CD4-positive, alpha-beta T cell treated with Interleukin-15 for 1 hour (primary cell): ENCODE results near the gene AMDHD2.
A peak's percentile ranks its signal among the peaks of the same experiment; 100 is the strongest.
"Not testable (repeated sequence)": the region's sequence is repeated elsewhere in the genome, so short reads cannot be mapped to it uniquely, and the experiment has no call there.

Experiments
- DNase-seq: peaks from one replicate; pipeline ENCODE4 v3.0.0-alpha.2; 2020

The AMDHD2 gene

DNA sequence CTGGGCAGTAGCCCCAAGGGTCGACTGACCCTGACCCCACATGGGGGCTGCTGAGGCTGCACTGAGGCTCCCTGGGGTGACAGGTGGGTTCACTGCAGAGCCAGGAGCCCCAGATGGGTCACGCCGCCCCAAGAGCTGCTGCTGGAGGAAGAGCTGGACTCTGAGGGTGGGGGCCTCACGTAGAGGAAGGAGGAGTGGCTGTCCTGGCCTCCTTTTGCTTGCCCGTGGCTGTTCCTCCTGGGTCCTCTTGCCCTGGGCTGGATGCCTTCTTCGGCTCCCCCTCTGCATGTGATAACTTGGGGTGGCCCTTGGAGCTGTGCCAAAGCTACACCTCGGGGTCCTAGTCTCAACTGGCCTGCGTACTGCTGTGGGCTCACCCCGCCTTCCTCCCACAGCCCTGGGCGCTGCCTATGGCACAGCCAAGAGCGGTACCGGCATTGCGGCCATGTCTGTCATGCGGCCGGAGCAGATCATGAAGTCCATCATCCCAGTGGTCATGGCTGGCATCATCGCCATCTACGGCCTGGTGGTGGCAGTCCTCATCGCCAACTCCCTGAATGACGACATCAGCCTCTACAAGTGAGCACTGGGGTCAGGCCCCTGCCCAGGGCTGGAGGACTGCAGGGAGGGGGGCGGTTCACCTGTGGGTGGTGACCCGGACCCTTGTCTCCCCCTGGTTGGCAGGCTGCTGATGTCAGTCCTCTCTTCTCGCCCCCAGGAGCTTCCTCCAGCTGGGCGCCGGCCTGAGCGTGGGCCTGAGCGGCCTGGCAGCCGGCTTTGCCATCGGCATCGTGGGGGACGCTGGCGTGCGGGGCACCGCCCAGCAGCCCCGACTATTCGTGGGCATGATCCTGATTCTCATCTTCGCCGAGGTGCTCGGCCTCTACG is 1.1 kb upstream of the AMDHD2 start:
- DNase-seq, result no peak

DNA sequence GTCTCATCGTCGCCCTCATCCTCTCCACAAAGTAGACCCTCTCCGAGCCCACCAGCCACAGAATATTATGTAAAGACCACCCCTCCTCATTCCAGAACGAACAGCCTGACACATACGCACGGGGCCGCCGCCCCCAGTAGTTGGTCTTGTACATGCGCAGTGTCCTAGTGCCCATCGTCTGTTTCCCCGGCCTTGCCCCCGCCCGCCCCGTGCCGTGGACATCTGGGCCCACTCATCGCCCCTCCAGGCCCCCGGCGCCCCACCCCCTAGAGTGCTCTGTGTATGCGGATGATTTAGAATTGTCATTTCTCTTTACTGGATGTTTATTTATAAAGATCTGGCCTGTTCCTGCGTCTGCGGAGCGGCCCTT is 475 bp upstream of the AMDHD2 start:
- no peak for DNase-seq

DNA sequence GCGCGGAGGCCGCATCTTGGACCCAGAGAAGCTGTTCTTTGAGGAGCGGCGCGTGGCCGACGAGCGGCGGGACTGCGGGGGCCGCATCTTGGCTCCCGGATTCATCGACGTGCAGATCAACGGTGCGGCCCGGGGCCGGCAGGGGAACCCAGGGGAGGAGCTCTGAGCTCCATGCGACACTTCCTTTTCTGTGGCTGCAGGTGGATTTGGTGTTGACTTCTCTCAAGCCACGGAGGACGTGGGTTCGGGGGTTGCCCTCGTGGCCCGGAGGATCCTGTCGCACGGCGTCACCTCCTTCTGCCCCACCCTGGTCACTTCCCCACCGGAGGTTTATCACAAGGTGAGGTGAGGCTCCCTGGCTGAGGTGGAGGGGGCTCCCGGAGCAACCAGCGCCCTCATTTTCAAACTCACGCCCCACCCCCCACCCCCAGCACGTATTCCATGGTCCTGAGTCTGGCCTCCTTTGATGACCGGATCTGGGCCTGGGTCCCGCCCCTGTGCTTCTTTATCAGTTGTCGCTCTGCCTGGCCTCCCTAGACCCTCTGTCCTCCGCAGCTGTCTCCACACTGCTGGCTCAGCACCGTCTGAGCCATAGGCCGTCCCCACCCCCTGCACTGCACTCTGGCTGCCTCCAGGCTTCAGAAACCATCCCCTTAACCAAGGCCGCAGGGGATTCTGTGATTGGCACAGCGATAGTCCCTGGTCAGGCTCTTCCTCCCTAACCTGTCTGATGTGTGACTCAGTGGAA is 787 bp downstream of the AMDHD2 start:
- peak; percentile 87 for DNase-seq

DNA sequence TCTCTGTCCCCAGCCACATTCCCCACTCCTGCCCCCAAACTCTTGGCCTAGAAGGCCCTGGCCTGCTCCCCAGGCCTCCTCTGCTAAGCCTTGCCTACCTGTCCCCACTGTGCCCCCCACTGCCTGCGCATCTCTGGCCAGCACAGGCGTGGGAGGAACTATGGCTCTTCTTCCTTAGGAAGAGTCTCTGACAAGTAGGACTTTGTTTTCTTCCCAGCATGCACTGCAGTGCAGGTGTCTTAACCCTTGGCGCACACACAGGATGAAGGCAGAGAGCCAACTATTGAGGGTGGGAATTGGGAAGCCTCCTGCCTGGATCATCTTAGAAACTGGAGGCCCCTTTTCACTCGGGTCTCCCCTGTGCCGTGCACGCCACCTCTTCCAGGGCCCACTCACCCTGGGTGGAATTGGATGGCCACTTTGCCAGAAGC is 3.6 kb downstream of the AMDHD2 start:
- peak; percentile 14 for DNase-seq

DNA sequence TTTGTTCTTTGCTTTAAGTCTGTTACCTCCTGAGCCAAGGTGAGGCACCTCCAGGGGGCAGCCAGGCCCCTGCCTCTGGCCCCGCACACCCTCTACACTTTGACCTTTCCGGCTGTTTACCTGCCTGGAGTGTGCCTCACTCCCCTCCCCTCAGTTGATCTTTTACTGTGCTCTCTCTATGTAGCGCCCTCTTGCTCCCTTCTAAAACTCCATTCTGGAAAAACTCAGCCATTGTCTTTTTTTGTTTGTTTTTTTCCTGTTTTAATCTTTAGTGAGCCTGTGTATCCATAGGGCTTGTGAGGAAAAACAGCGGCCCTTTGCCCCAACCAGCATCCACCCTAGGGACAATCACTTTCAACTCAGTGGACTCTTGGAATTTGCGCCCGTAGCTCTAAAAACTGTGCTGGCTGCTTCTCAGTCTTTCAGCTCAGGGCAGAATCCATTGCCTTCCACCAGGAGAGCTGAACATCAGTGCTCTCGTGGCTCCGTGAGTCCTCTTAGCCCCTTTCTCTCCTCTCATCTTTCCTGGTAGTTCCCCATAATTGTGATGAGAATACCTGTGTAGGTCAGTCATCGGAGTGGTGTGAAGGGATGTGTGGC is 4.3 kb downstream of the AMDHD2 start:
- DNase-seq, result peak; percentile 6

DNA sequence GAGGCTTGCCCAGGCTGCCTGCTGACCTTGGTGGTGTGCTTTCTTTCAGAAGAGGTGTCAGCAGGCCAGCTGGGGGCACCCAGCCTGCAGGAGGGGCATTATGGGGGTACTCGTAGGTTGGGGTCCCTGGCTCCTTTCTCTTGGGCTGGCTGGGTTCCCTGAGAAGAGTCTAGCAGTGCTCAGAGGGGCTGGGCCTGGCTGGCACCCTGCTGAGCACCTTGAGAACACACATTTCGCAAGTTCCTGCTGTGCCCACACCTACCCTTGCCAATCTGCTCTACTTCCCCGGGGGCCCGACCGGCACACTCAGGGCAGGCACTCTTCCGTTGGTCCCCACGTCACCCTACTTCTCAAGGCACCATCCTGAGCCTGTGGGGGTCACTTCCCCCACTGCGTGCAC is 6.0 kb downstream of the AMDHD2 start:
- DNase-seq, result no peak

DNA sequence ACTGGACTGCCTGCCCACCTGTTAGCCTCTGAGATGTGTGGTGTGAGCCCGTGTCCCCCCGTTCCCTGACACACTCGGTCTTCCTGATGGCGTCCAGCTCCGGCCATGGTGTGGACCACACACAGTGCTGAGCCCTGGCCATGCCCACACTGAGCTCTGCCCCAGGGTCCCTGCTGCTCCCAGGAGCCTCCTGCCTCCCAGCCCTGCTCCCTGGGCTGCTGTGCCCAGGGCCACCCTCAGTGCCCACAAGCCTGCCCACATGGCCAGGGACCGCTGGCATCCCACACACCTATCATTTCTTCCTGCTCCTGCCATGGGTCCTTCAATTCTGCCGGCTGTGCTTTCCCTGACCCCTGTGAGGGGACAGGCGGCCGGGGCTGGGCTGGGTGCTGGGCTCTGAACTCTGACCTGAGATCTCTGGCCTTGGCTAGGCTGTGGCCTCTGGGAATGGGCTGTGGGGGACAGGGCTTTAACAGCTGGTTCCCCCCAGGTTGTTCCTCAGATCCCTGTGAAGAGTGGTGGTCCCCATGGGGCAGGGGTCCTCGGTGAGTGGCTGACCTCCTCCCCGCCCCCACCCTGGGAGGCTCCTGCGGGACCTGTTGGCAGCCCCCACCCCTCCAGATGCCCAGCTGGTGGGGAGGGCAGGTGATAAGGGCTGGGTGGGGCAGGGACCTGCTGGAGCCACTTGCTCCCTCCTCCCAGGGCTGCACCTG is 7.1 kb downstream of the AMDHD2 start:
- DNase-seq, result no peak

DNA sequence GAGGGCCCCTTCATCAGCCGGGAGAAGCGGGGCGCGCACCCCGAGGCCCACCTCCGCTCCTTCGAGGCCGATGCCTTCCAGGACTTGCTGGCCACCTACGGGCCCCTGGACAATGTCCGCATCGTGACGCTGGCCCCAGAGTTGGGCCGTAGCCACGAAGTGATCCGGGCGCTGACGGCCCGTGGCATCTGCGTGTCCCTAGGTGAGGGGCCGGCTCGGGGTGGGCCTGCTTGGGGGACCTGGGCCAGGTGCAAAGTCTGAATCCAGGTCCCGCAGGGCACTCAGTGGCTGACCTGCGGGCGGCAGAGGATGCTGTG is 7.6 kb downstream of the AMDHD2 start:
- peak; percentile 16 for DNase-seq

DNA sequence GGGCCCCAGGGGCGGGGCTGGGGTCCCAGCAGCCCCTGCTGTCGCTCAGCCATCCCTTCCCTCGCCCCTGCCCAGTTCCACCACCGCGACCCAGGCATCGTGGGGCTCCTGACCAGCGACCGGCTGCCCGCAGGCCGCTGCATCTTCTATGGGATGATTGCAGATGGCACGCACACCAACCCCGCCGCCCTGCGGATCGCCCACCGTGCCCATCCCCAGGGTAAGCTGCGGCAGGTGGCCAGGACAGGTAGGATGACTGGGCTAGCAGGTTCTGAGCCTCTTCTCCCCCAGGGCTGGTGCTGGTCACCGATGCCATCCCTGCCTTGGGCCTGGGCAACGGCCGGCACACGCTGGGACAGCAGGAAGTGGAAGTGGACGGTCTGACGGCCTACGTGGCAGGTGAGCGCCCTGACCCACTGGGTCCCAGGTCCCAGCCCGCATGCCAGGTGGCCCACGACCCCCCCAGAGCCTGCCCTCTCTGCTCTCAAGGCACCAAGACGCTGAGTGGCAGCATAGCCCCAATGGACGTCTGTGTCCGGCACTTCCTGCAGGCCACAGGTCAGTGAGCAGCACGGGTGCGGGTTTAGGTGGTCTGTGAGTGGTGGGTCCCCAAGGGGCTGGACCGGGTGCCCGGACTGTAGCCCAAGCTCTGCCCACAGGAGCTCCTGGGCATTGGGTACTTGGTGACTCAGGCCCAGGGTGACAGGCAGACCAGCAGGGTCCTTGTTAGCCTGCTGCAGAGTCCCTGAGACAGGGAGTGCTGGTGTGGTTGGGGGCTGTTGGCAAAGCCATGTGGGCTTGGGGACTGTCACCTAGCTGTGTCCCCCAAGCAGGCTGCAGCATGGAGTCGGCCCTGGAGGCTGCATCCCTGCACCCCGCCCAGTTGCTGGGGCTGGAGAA is 8.2 kb downstream of the AMDHD2 start:
- peak; percentile 13 for DNase-seq

DNA sequence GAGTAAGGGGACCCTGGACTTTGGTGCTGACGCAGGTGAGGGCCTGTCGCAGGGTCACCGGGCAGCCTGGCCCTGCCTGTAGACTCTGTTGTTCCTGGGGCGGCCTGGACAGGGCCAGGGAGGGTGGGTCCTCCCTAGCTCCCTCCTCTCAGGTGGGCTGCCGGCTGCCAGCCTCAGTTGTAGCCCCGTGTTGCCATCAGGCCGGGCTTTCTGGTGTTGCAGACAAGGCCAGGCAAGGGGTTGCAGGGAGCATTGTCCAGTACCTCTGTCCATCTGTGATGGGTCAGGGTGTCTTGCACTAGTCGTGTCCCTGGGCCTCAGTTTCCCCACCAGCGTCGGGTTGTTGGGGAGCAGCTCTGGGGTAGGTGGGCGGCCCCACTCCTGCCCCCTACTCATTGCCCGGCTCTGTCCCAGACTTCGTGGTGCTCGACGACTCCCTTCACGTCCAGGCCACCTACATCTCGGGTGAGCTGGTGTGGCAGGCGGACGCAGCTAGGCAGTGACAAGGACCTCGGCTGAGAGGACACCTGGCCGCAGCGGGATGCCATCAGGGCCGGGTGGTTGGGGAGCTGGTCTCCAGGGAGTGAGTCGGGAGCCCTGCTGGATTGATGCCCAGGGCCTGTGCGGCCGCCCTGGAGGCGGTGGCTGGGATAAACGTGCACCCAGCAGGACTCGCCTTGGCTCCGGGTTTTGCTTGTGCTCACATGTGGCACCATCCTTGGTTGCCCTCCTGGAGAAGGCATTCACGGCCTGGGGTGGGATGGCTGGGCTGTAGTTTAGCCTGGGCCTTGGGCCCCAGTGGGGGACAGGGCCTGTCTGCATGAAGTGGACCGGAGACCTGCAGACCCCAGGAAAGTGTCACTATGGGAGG is 9.1 kb downstream of the AMDHD2 start:
- peak; percentile 15 for DNase-seq

DNA sequence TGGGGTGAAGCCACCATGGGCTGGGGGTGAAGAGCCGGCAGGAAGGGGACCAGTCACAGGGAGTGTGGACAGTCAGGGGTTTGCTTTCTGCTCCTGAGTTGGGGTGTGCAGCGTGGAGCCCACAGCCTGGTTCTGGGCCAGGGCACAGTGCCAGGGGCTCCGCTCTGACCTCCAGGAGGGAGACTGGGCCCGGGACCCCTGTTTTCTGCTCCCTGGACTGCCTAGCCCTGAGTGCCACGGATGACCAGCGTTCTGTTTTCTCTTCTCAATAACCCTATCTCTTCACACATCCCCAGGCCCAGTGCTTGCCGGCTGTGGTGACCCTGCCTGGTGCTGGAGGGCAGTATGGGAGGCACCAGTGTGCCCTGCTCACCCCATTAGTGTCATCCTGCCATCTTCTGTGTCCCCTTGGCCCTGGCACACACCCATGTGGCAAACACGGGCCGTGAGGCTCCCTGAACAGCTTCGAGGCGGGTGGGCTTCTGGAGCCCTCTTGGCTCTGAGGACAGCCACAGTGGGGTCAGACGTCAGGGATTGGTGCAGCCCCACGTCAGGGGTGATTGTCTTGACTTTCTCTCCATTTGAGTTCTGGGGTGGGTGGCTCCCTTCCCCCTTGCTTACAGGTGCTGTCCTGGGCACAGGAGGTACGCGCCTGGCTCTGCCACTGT is 9.9 kb downstream of the AMDHD2 start:
- DNase-seq, result peak; percentile 4

DNA sequence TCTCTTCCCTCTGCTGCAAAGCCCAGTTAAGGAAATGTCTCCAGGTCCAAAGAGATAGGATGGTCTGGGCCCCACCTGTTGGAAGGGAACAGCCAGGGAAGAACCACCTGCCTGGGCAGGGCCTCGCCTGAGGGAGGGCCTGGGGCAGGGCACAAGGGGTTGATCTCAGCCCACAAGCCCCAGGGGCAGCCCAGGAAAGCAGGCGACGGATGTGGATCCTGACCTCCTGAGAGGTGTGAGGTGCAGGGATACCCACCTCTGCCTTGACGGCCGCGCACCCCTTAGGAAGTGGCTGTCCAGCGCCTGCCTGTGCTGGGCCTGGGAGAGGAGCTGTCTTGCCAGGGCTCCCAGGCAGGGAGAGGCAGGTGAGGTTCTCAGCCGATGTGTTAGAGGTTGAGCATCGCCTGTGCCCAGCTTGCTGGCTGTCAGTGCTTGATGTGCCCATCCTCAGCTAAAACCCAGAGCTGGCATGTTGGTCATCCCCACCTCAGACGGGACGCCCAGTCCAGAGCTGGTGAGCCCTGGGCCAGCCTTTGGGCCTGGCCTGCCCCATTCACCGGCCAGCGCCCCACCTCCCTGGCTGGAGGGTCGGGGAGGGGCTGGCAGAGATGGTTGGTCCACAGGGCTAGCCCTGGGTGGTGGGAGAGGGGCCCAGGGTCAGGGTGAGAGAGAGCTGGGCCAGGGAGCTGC is 10.6 kb downstream of the AMDHD2 start:
- DNase-seq, result peak; percentile 15

DNA sequence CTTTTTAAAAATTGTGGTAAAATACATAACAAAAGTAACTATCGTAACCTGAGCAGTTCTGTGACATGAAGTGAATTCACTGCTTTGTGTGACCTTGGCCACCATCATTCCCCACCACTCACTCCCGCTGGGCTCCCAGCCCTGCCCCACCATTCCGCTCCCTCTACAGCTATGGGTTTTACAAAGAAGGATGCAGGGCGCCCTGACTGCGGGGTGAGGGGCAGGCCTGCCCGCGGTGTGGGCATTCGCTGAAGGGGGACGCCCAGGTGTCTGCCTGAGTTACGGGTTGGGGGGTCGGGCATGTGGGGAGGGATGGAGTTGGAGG is 11.2 kb downstream of the AMDHD2 start, which contains the start of gene CEMP1:
Gene CEMP1 (minus strand): TSS at position 38 of the 325 bp plus-strand sequence. CDS start 335 bp downstream, outside the sequence.
- no peak for DNase-seq

DNA sequence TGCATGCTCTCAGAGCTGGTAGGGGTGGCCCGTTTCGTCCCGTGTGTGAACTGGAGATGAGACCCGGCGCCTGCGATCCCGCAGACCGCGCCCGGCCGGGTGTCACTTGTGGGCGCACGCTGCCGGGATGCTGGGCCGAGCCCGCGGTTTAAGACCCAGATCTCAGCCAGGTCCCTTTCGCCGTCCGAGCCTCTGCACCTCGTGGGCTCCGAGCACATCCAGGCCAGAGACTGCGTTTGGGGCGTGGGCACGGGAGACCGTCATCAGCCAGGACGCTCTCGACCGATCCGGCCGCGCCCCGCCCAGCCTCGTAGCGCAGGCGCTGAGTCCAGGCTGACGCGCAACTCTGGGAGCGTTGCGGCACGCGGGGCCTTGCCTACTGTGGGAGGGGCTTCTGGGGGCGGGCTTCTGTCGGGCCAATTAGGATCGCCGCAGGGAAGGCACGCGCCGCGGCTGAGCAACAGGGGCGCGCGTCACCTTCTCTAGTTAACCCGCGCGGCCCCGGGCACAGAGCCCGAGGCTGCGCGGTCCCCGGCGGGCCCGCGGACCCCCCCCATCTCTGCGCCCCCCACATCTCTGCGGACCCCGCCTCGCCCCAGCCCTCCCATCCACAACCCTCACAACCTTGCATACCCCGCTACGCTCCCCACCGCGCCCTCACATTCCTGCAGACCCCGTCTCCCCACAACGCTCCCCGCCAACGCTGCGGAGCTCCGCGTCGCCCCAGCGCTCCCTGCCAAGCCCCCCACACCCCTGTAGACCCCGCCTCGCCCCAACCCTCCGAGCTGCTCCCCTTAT is 11.7 kb downstream of the AMDHD2 start:
- peak; percentile 97 for DNase-seq

DNA sequence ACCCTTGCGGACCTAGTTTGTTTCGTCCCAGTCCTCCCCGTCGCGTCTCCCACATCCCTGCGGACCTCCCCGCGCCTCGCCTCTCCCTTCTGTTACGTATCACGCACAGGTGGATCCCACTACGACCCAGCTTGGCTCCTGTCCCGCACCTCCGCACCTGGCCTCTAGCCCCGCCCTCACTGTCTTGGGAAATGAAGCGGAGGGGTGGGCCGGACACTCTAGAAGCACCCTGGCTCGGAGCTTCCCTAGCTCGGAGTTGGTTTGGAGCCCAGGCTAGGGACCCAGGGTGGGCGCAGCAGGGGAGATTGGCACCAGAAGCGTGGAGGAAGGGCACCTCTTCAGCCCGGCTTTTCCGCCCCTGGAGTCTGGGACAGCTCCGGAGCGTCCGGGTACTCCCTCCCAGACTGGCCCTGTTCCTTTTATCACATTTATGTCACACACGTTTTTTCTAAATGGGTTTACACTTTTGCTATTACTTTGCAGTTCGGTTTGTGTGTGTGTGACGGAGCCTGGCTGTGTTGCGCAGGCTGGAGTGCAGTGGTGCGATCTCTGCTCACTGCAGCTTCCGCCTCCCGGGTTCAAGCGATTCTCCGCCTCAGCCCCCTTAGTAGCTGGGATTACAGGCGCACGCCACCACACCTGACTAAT is 12.4 kb downstream of the AMDHD2 start:
- peak; percentile 79 for DNase-seq

DNA sequence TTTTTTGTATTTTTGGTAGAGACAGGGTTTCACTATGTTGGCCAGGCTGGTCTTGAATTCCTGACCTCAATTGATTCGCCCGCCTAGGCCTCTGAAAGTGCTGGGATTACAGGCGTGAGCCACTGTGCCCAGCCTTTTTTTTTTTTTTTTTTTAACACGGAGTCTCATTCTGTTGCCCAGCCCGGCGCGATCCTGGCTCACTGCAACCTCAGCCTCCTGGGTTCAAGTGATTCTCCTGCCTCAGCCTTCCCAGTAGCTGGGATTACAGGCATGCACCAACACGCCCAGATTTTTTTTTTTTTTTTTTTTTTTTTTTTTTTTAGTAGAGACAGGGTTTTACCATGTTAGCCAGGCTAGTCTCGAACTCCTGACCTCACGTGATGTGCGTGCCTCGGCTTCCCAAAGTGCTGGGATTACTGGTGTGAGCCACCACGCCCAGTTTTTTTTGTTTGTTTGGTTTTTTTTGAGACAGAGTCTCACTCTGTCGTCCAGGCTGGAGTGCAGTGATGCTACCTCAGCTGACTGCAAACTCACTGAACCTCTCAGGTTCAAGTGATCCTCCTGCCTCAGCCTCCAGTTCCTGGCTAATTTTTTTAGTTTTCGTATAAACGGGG is 13.1 kb downstream of the AMDHD2 start:
- DNase-seq, result not testable (repeated sequence)

DNA sequence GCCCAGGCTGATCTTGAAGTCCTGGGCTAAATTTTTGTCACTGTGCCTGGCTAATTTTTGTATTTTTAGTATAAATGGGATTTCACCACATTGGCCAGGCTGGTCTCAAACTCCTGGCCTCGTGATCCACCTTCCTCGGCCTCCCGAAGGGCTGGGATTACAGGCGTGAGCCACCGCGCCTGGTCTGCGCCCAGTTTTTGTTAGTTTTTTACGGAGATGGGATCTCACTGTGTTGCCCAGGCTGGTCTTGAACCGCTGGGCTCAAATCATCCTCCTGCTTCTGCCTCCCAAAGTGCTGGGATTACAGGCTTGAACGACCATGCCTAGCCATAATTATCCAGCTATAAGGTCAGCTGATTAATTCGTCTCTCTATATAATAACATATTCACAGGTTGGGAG is 13.7 kb downstream of the AMDHD2 start:
- DNase-seq, result peak; percentile 10

DNA sequence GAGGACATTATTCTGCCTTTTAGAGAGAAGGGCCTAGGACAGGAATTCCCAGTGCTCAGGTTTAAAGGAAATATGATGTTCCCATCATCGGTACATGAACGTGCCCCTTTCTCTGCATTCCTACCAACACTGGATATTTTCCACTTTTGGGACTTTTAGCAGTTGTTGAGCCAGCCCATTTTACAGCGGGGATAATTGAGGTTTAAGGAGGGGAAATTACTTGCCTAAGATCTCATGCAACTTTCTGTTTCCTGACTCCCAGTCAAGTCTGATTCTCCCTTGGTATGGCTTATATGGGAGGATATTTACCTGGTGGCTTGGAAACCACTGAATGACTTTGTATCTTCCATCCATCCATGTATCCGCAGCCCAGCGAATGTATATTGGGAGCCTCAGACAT is 14.2 kb downstream of the AMDHD2 start:
- DNase-seq, result not testable (repeated sequence)
